ENCODE data around the gene AK8.

Gene AK8

GRCh38 chr9:132733260-132733815 is 144.7 kb downstream of the AK8 start:
- H3K27me3 ChIP-seq (ENCODE audit: control insufficient read depth in 3 of 3, insufficient read depth in 3 of 3, low read depth in 1 of 3, low read length in 3 of 3), result peaks cover 0 to 3% (median 0%) of the 10 kb centered on the region in 3 experiments
- peak overlapping the region; percentile 78 for H2BK120ac ChIP-seq (ENCODE audit: low read depth, low read length)
- peak overlapping the region; percentile 22 for H2AK5ac ChIP-seq (ENCODE audit: low read depth, low read length)
- no peak overlapping the region for H3K14ac ChIP-seq (ENCODE audit: low read length)
- H3K79me1 ChIP-seq (ENCODE audit: low read depth, low read length), result no peaks in the 10 kb centered on the region
- H2AFZ ChIP-seq (ENCODE audit: low read length), result peak overlapping the region; percentile 67
- H3K4ac ChIP-seq (ENCODE audit: low read length), result no peak overlapping the region
- H3K4me2 ChIP-seq (ENCODE audit: insufficient read depth, low read length, poor library complexity, severe bottlenecking), result no peak overlapping the region
- H2BK15ac ChIP-seq (ENCODE audit: low read length), result no peak overlapping the region
- no peak overlapping the region for H3K4me3 ChIP-seq (ENCODE audit: low read length in 2 of 2)
- peak overlapping the region; percentile 59 for H2BK12ac ChIP-seq (ENCODE audit: low read length)
- WGBS, 2 donors (ENCODE audit: extremely low coverage in 2 of 2, insufficient read length in 2 of 2, insufficient replicate concordance in 1 of 2), result no CpG with 5 or more reads among the region's 22 CpGs
- H4K91ac ChIP-seq (ENCODE audit: low read depth, low read length, poor library complexity), result no peak overlapping the region
- H3K18ac ChIP-seq (ENCODE audit: low read length), result peak overlapping the region; percentile 18
- H2BK5ac ChIP-seq (ENCODE audit: low read length), result no peak overlapping the region
- H3K4me1 ChIP-seq (ENCODE audit: control insufficient read depth in 2 of 2, insufficient read depth in 1 of 2, low read depth in 1 of 2, low read length in 2 of 2), result peaks cover 0 to 3% of the 10 kb centered on the region in 2 donors
- H4K8ac ChIP-seq (ENCODE audit: low read depth, low read length), result no peak overlapping the region
- H3K36me3 ChIP-seq (replicated peaks in 1 of 2; ENCODE audit: control insufficient read depth in 2 of 2, insufficient read depth in 2 of 2, low read length in 2 of 2), result no peaks in the 10 kb centered on the region
- peak overlapping the region; percentile 34 for H3K9ac ChIP-seq (ENCODE audit: low read depth, low read length, poor library complexity)
- H3K27ac ChIP-seq (replicated peaks; ENCODE audit: low read length), result no peak overlapping the region
- no peaks in the 10 kb centered on the region for H3K9me3 ChIP-seq (replicated peaks in 1 of 2; ENCODE audit: control insufficient read depth in 2 of 2, insufficient read depth in 1 of 2, low read depth in 1 of 2, low read length in 2 of 2)
- H3K23ac ChIP-seq (ENCODE audit: low read depth, low read length, poor library complexity), result no peak overlapping the region
- no peak for DNase-seq (ENCODE audit: low spot score)

GRCh38 chr9:132732326-132733259 is 145.5 kb downstream of the AK8 start:
- Histone ChIP-seq H3K23ac (ENCODE audit: low read depth, low read length, poor library complexity) (peak overlapping the region; percentile 49), H3K4me1 (ENCODE audit: control insufficient read depth in 2 of 2, insufficient read depth in 1 of 2, low read depth in 1 of 2, low read length in 2 of 2) (peaks cover 0 to 3% of the 10 kb centered on the region in 2 donors), H4K91ac (ENCODE audit: low read depth, low read length, poor library complexity) (no peak overlapping the region), H2AFZ (ENCODE audit: low read length) (peak overlapping the region; percentile 67), H2AK5ac (ENCODE audit: low read depth, low read length) (peak overlapping the region; percentile 22), H3K4me2 (ENCODE audit: insufficient read depth, low read length, poor library complexity, severe bottlenecking) (no peak overlapping the region), H4K8ac (ENCODE audit: low read depth, low read length) (no peak overlapping the region), H2BK12ac (ENCODE audit: low read length) (no peak overlapping the region), H3K4me3 (ENCODE audit: low read length in 2 of 2) (no peak overlapping the region), H2BK120ac (ENCODE audit: low read depth, low read length) (no peak overlapping the region), H3K14ac (ENCODE audit: low read length) (no peak overlapping the region), H3K79me1 (ENCODE audit: low read depth, low read length) (no peaks in the 10 kb centered on the region), H3K18ac (ENCODE audit: low read length) (peak overlapping the region; percentile 18), H3K9ac (ENCODE audit: low read depth, low read length, poor library complexity) (peak overlapping the region; percentile 34), H3K27me3 (ENCODE audit: control insufficient read depth in 3 of 3, insufficient read depth in 3 of 3, low read depth in 1 of 3, low read length in 3 of 3) (peaks cover 0 to 8% (median 0%) of the 10 kb centered on the region in 3 experiments), H2BK15ac (ENCODE audit: low read length) (no peak overlapping the region), H2BK5ac (ENCODE audit: low read length) (no peak overlapping the region), H3K4ac (ENCODE audit: low read length) (no peak overlapping the region), H3K9me3 (replicated peaks in 1 of 2; ENCODE audit: control insufficient read depth in 2 of 2, insufficient read depth in 1 of 2, low read depth in 1 of 2, low read length in 2 of 2) (no peaks in the 10 kb centered on the region), H3K36me3 (replicated peaks in 1 of 2; ENCODE audit: control insufficient read depth in 2 of 2, insufficient read depth in 2 of 2, low read length in 2 of 2) (no peaks in the 10 kb centered on the region), H3K27ac (replicated peaks; ENCODE audit: low read length) (no peak overlapping the region)
- no CpG with 5 or more reads among the region's 17 CpGs for WGBS, 2 donors (ENCODE audit: extremely low coverage in 2 of 2, insufficient read length in 2 of 2, insufficient replicate concordance in 1 of 2)
- no peak for DNase-seq (ENCODE audit: low spot score)

GRCh38 chr9:132731230-132731629 is 146.9 kb downstream of the AK8 start:
- Histone ChIP-seq H3K27ac (replicated peaks; ENCODE audit: low read length) (no peak overlapping the region), H4K8ac (ENCODE audit: low read depth, low read length) (no peak overlapping the region), H2AFZ (ENCODE audit: low read length) (no peak overlapping the region), H3K4ac (ENCODE audit: low read length) (no peak overlapping the region), H3K4me3 (ENCODE audit: low read length in 2 of 2) (no peak overlapping the region), H3K18ac (ENCODE audit: low read length) (no peak overlapping the region), H3K9me3 (replicated peaks in 1 of 2; ENCODE audit: control insufficient read depth in 2 of 2, insufficient read depth in 1 of 2, low read depth in 1 of 2, low read length in 2 of 2) (no peaks in the 10 kb centered on the region), H2AK5ac (ENCODE audit: low read depth, low read length) (no peak overlapping the region), H3K79me1 (ENCODE audit: low read depth, low read length) (no peaks in the 10 kb centered on the region), H3K23ac (ENCODE audit: low read depth, low read length, poor library complexity) (no peak overlapping the region), H3K4me2 (ENCODE audit: insufficient read depth, low read length, poor library complexity, severe bottlenecking) (no peak overlapping the region), H3K14ac (ENCODE audit: low read length) (no peak overlapping the region), H4K91ac (ENCODE audit: low read depth, low read length, poor library complexity) (no peak overlapping the region), H2BK5ac (ENCODE audit: low read length) (no peak overlapping the region), H2BK15ac (ENCODE audit: low read length) (no peak overlapping the region), H3K9ac (ENCODE audit: low read depth, low read length, poor library complexity) (no peak overlapping the region), H2BK120ac (ENCODE audit: low read depth, low read length) (no peak overlapping the region), H3K27me3 (ENCODE audit: control insufficient read depth in 3 of 3, insufficient read depth in 3 of 3, low read depth in 1 of 3, low read length in 3 of 3) (peaks cover 0 to 14% (median 0%) of the 10 kb centered on the region in 3 experiments), H3K4me1 (ENCODE audit: control insufficient read depth in 2 of 2, insufficient read depth in 1 of 2, low read depth in 1 of 2, low read length in 2 of 2) (peaks cover 0 to 3% of the 10 kb centered on the region in 2 donors), H3K36me3 (replicated peaks in 1 of 2; ENCODE audit: control insufficient read depth in 2 of 2, insufficient read depth in 2 of 2, low read length in 2 of 2) (no peaks in the 10 kb centered on the region), H2BK12ac (ENCODE audit: low read length) (no peak overlapping the region)
- no CpG with 5 or more reads among the region's 3 CpGs for WGBS, 2 donors (ENCODE audit: extremely low coverage in 2 of 2, insufficient read length in 2 of 2, insufficient replicate concordance in 1 of 2)
- no peak for DNase-seq (ENCODE audit: low spot score)

Data from neuronal stem cell (in vitro differentiated cells).